ENCODE data around the gene EPHB3.

DNA sequence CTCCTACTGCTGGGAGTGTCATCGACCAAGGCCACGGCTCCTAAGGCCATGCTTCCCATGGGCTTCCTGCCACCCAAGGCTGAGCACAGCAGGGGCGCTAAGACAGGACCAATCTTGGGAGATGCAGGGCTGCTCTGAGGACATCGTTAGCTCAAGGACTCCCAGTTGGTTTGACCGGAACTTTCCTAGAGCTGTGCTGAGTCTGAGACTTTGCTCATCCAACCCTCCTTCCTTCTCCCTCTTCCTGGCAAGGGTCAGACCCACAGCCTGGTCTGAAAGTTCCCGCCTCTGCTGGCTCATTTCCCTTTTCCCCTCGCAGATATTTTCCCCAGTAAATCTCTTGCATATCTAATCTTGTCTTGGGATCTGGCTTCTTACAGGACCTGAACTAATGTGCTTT is 57.2 kb downstream of the EPHB3 start:
- no peak for TF ChIP-seq GATA2 (IDR thresholded peaks at IDR 0.05; ENCODE audit: low read depth, low read length)
- no peak for TF ChIP-seq GATA3 (IDR thresholded peaks at IDR 0.05; ENCODE audit: low read depth, low read length)
